Right atrium auricular region (tissue), 2 donors: ENCODE measurements around the gene TOP3B. TPM values are rescaled to one million over a fixed set of nuclear protein-coding genes. Genes with fewer than 3 reads are reported as not detected.

Experiments used
- DNase-seq: peaks from one replicate; pipeline ENCODE4 v3.0.0-alpha.2; 2019; ENCODE audit warnings: low spot score
- H3K27ac ChIP-seq, 2 donors: fragments of 200-600 bp; sonication (generic); 1 replicate in 1 of 2; 2 replicates in 1 of 2; pipeline ENCODE4 v1.5.1; 2016 to 2019
- H3K27me3 ChIP-seq, 2 donors: fragments of 200-600 bp; sonication (generic); one replicate each; pipeline versions ENCODE4 v1.5.1 to v1.6.0; 2017 to 2019
- H3K36me3 ChIP-seq: fragments of 200-600 bp; sonication (generic); one replicate; pipeline ENCODE4 v1.5.1; 2016
- H3K4me1 ChIP-seq, 2 donors: fragments of 200-600 bp; sonication (generic); one replicate each; pipeline versions ENCODE4 v1.5.1 to v1.6.0; 2017 to 2019
- H3K4me3 ChIP-seq, 2 donors: fragments of 200-600 bp; sonication (generic); 1 replicate in 1 of 2; 2 replicates in 1 of 2; pipeline ENCODE4 v1.5.1; 2017 to 2019; ENCODE audit warnings: mild to moderate bottlenecking in 1 of 2, moderate library complexity in 1 of 2
- H3K9me3 ChIP-seq, 2 donors: fragments of 200-600 bp; sonication (generic); one replicate each; pipeline ENCODE4 v1.5.1; 2019
- CTCF ChIP-seq, 2 donors: fragments of 200-600 bp; sonication (generic); IDR thresholded peaks; one replicate each; pipeline ENCODE4 v1.5.1; 2019; ENCODE audit warnings: antibody characterized with exemption in 2 of 2
- total RNA-seq, 2 donors: library from RNA; depleted of rRNA; stranded (reverse); fragments of >200 nt; gene quantifications; one replicate each; pipeline ENCODE4 v1.1.0, GENCODE V29; 2016

The TOP3B gene
- total RNA-seq, 2 donors from 2014 or later: 11.5 to 12.3 TPM

- Histone ChIP-seq H3K36me3 (peaks cover 66% of the 10 kb centered on the region), H3K4me3 (no peak overlapping the region), H3K9me3 (no peaks in the 10 kb centered on the region), H3K27ac (no peak overlapping the region), H3K4me1 (no peaks in the 10 kb centered on the region), H3K27me3 (no peaks in the 10 kb centered on the region)
- TF ChIP-seq CTCF (IDR thresholded peaks at IDR 0.05): no peak
- DNase-seq: no peak
Measured at GRCh38 chr22:21961886-21962654, 20.5 kb downstream of the TOP3B start.

- H3K4me3 ChIP-seq: no peak overlapping the region
- DNase-seq: no peak
- no peaks in the 10 kb centered on the region for H3K27me3 ChIP-seq
- H3K4me1 ChIP-seq: no peaks in the 10 kb centered on the region
- no peaks in the 10 kb centered on the region for H3K9me3 ChIP-seq
- no peak overlapping the region for H3K27ac ChIP-seq
- peaks cover 58% of the 10 kb centered on the region for H3K36me3 ChIP-seq
- no peak for TF ChIP-seq CTCF (IDR thresholded peaks at IDR 0.05)
Measured at GRCh38 chr22:21961127-21961867, 21.3 kb downstream of the TOP3B start.

GRCh38 chr22:21960200-21961126 is 22.1 kb downstream of the TOP3B start:
- H3K27ac ChIP-seq: no peak overlapping the region
- TF ChIP-seq CTCF (IDR thresholded peaks at IDR 0.05): no peak
- no peaks in the 10 kb centered on the region for H3K4me1 ChIP-seq
- H3K9me3 ChIP-seq: no peaks in the 10 kb centered on the region
- DNase-seq: no peak
- H3K27me3 ChIP-seq: no peaks in the 10 kb centered on the region
- H3K36me3 ChIP-seq: peaks cover 51% of the 10 kb centered on the region
- no peak overlapping the region for H3K4me3 ChIP-seq

- H3K27ac ChIP-seq: no peak overlapping the region
- H3K9me3 ChIP-seq: no peaks in the 10 kb centered on the region
- no peak for DNase-seq
- H3K36me3 ChIP-seq: peaks cover 41% of the 10 kb centered on the region
- no peaks in the 10 kb centered on the region for H3K27me3 ChIP-seq
- no peaks in the 10 kb centered on the region for H3K4me1 ChIP-seq
- TF ChIP-seq CTCF (IDR thresholded peaks at IDR 0.05): no peak
- no peak overlapping the region for H3K4me3 ChIP-seq
Measured at GRCh38 chr22:21959274-21960074, 23.1 kb downstream of the TOP3B start.
